ENCODE results near the gene HSPB1.
"Not testable (repeated sequence)": the region's sequence is repeated elsewhere in the genome, so short reads cannot be mapped to it uniquely, and the experiment has no call there.

The HSPB1 gene

DNA sequence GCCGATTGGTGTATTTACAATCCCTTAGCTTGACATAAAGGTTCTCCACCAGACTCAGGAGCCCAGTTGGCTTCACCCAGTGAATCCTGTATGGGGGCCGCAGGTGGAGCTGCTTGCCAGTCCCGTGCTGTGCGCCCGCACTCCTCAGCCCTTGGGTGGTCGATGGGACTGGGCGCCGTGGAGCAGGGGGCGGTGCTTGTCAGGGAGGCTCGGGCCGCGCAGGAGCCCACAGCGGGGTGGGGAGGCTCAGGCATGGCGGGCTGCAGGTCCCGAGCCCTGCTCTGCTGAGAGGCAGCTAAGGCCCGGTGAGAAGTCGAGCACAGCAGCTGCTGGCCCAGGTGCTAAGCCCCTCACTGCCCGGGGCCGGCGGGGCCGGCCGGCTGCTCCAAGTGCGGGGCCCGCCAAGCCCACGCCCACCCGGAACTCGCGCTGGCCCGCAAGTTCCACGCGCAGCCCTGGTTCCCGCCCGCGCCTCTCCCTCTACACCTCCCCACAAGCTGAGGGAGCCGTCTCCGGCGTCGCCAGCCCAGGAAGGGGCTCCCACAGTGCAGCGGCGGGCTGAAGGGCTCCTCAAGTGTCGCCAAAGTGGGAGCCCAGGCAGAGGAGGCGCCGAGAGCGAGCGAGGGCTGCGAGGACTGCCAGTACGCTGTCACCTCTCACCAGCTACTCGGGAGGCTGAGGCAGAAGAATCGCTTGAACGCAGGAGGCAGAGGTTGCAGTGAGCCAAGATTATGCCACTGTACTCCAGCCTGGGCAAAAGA, 7.0 kb downstream of the HSPB1 start:
- ATAC-seq: not testable (repeated sequence)

- no peak for ATAC-seq
These were observed 7.9 kb downstream of the HSPB1 start for GRCh38 chr7:76310102-76310957.

GRCh38 chr7:76311838-76312237, 9.4 kb downstream of the HSPB1 start:
- not testable (repeated sequence) for ATAC-seq

- peak; percentile 52 to 55 for ATAC-seq
These were observed 11.7 kb downstream of the HSPB1 start for GRCh38 chr7:76314042-76314721.

DNA sequence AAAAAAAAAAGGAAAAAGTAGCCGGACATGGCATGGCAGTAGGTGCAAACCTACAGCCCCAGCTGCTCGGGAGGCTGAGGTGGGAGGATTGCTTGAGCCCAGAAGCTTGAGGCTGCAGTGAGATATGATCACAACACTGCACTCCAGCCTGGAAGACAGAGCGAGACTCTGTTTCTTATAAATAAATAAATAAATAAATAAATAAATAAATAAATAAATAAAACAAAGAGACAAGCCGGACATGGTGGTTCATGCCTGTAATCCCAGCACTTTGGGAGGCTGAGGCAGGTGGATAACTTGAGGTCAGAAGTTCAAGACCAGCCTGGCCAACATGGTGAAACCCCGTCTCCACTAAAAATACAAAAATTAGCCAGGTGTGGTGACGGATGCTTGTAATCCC, 12.3 kb downstream of the HSPB1 start:
- ATAC-seq: not testable (repeated sequence)

DNA sequence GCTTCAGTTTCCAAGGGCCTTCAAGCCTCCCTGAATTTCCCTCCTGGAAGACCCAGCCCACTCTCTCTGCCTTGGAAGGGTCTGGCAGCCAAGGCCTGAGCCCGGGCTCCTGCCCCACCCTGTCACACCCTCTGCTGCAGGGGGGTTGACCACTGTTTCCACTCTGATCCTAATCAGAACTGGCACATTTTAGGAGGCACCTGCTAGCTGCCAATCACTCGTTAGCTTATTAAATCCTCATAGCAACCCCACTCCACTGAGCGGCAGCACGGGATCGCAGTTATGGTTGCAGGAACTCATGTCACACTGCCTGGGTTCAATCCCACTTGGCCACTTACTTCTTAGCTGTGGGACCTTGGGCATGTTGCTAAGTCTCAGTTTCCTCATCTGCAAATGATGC, 12.9 kb downstream of the HSPB1 start:
- ATAC-seq: no peak

DNA sequence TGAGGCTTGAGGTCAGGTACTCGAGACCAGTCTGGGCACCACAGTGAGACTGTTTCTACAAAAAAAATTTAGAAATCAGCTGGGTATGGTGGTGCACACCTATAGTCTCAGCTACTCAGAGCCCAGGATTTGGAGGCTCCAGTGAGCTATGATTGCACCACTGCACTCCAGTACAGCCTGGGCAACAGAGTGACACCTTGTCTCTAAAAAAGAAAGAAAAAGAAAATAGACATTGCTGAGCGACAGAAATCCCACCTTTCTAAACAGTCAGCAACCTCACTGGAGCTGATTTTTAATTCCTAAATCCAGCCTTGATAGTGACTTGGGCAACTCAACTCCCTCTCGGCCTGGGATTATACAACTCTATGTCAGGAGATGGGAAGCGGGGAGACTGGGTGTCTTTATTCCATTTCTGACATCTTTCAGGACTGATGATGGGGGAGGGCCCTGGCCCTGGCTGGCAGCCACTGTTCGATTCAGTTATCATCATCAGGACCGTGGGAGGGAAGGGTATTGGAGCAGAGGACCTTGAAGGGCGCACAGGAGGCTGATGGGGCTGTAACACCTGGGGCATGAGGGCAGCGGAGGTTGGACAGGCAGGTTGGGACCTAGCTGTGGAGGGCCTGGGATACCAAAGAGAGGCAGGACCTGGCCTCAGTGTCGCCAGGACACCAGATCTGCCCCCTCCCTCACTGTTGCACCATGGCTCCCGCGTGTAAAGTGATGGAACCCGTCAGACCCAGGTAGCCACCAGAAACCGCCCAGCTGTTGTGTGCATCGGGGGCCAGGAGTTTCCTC, 14.7 kb downstream of the HSPB1 start:
- no peak for ATAC-seq

- peak; percentile 96 to 97 for ATAC-seq
These were observed 15.5 kb downstream of the HSPB1 start for GRCh38 chr7:76317782-76318487.

- peak; percentile 53 to 54 for ATAC-seq
These were observed 16.2 kb downstream of the HSPB1 start for GRCh38 chr7:76318488-76319353.

DNA sequence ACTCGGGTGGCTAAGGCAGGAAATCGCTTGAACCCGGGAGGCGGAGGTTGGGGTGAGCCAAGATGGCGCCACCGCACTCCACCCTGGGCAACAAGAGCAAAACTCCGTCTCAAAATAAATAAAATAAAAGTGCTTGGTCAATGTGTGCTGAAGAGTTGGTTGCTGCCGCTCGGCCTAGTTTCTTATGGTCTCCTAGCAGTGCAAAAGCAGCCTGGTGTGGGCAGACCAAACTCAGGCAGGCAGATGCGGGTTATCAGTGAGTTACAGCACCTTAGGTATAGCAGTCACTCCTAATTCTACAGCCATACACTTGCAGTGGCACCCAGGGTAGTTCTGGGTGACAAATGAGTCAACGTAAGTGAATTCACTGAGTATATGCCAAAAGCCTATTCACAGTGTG, 22.6 kb downstream of the HSPB1 start:
- ATAC-seq: no peak

DNA sequence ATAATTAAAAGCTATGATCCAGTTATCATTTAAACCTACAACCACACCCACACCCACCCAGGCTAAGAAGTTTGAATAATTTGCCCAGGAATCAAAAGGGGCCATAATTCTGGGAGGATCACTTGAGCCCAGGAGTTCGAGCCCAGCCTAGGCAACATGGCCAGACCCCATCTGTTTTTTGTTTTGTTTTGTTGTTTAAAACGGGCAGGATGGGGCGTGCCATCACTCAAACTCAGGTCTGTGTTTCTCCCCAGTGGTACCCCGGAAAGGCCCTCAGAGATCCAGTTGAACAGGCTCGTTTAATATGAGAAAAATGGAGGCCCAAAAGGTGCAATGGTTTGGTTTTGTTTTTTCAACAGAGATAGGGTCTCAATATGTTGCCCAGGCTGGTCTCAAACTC, 23.3 kb downstream of the HSPB1 start:
- no peak for ATAC-seq

- no peak for ATAC-seq
These were observed 24.3 kb downstream of the HSPB1 start for GRCh38 chr7:76326646-76327233.

GRCh38 chr7:76327610-76328009, 25.1 kb downstream of the HSPB1 start:
- peak; percentile 44 to 72 for ATAC-seq

GRCh38 chr7:76328389-76328788, 25.9 kb downstream of the HSPB1 start:
- ATAC-seq: no peak

- ATAC-seq: no peak
These were observed 27.0 kb downstream of the HSPB1 start for GRCh38 chr7:76329479-76329878.

DNA sequence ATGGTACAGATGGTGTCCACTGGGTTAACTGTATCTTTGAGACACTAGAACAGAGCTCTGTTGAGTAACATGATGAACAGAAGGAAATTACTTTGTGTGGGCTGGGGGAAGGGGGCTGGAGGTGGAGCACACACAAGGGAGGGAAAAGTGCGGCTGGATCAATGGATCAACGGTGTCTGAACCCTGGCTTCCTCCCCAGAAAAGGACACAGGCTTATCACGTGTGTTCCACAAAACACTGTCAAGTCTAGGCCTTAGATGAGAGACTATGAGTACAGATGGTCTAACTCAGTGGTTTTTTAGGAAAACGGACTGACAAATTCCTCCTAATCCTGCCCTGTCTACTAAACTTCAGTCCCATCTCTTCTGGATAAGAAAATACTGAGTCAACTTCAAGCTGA, 27.8 kb downstream of the HSPB1 start:
- ATAC-seq: no peak

- ATAC-seq: no peak
These were observed 28.2 kb downstream of the HSPB1 start for GRCh38 chr7:76330673-76331072.

DNA sequence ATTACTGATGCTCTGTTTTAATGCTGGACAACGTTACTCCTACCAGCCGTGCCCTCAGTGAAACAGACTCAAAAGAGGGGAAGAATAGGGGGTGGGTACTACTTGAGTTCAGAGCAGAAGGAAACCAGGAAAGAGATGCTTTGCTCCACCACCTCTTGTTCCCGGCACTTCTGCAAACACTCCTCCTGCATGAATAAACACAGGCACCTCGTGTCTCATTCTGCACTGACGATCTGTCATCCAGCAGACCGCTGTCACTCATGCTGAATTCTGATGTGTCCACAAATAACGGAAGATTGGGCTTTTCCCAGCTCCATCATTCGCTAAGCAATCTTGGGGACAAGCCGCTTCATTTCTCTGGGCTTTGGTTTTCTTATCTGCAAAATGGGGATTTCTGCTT, 29.6 kb downstream of the HSPB1 start:
- no peak for ATAC-seq

GRCh38 chr7:76333511-76334101, 31.1 kb downstream of the HSPB1 start:
- ATAC-seq: no peak

Data from activated CD4-positive, CD25-positive, alpha-beta regulatory T cell treated with anti-CD3 and anti-CD28 coated beads, Interleukin-2, amount 50 U/mL, for 24 hours (primary cell).